ENCODE data around the gene UFL1.
"Not testable (repeated sequence)": the region's sequence is repeated elsewhere in the genome, so short reads cannot be mapped to it uniquely, and the experiment has no call there.

The UFL1 gene
- long read RNA-seq, full-length matches to known transcripts = 54 of 262 reads
- long read RNA-seq, partial matches to known transcripts = 184 of 262 reads
- long read RNA-seq, other reads (novel, unspliced or antisense) = 24 of 262 reads

DNA sequence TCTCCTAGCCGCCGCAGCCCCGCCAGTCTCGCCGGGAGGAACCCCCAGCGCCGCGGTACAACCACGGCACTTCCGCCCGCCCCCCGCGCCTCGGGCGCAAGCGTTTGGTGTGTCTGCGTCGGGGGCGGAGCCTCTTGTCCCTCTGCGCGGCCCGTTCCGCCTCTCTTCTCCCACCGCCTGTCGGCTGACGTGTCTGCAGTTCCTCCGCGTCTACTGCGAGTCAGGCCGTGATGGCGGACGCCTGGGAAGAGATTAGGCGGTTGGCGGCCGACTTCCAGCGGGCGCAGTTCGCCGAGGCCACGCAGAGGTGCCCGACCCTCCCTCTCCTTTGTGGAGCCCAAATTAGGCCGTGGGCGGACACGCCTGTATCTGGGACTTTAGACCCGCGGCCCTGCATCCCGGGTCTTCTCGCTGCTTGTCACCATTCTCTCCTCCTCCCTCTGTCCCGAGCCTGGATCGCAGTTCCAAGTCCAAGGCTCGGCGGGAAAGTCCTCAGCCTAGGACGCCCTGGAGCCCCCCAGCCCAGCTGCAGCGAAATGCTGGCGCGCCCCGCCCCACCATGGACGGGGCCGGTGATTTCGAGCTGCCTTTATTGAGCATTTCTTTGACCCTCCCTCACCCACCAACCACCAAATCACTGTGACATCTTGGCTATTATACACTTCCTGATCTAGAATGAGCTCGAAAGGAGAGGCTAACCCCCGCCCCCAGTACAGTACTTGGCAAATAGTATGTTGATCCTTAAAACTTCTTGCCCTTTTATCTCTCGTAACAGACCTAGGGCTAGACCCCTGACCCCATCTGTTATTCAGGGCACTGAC, at the start of gene UFL1:
TSS of gene UFL1 (plus strand) at position 163 of the 821 bp plus-strand sequence. CDS start at position 231, 68 bp downstream.
- no peak for TF ChIP-seq CTCF (IDR thresholded peaks at IDR 0.05; ENCODE audit: insufficient read depth, low read length)
- TF ChIP-seq POLR2AphosphoS5 (IDR thresholded peaks at IDR 0.05; ENCODE audit: low read depth) = peak; percentile 98
- peak; percentile 78 for TF ChIP-seq SPI1 (IDR thresholded peaks at IDR 0.05; ENCODE audit: borderline replicate concordance, low read depth)
- TF ChIP-seq REST (IDR thresholded peaks at IDR 0.05; ENCODE audit: insufficient replicate concordance, low read depth) = peak; percentile 71
- TF ChIP-seq GABPA (IDR thresholded peaks at IDR 0.05; ENCODE audit: low read depth) = no peak
- Histone ChIP-seq H3K27ac (replicated peaks) (peak within 1 kb of the TSS; percentile 85), H3K4me3 (replicated peaks; ENCODE audit: insufficient read depth, low read length) (peak within 1 kb of the TSS; percentile 81), H3K27me3 (ENCODE audit: insufficient read depth, poor library complexity, severe bottlenecking) (no peaks in the 10 kb centered on the region)
- peak; percentile 50 to 93 for DNase-seq (ENCODE audit: low read depth in 1 of 2, low spot score in 1 of 2)

- not testable (repeated sequence) for H3K27me3 ChIP-seq (ENCODE audit: insufficient read depth, poor library complexity, severe bottlenecking); H3K4me3 ChIP-seq (replicated peaks; ENCODE audit: insufficient read depth, low read length); DNase-seq (ENCODE audit: low read depth in 1 of 2, low spot score in 1 of 2); H3K27ac ChIP-seq (replicated peaks)
Measured at GRCh38 chr6:96472291-96472690, 49.3 kb upstream of the UFL1 start.

DNA sequence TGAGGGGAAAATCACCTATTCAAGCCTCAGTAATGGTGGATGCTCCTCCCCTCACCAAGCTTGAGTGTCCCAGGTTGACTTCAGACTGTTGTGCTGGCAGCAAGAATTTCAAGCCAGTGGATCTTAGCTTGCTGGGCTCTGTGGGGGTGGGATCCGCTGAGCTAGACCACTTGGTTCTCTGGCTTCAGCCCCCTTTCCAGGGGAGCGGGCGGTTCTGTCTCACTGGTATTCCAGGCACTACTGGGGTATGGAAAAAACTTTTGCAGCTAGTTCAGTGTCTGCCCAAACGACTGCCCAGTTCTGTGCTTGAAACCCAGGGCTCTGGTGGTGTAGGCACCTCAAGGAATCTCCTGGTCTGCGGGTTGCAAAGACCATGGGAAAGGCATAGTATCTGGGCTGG, 42.9 kb upstream of the UFL1 start:
- H3K4me3 ChIP-seq (replicated peaks; ENCODE audit: insufficient read depth, low read length) = no peak overlapping the region
- H3K27ac ChIP-seq (replicated peaks) = no peak overlapping the region
- H3K27me3 ChIP-seq (ENCODE audit: insufficient read depth, poor library complexity, severe bottlenecking) = peaks cover 4% of the 10 kb centered on the region
- no peak for TF ChIP-seq REST (IDR thresholded peaks at IDR 0.05; ENCODE audit: insufficient replicate concordance, low read depth)
- TF ChIP-seq CTCF (IDR thresholded peaks at IDR 0.05; ENCODE audit: insufficient read depth, low read length) = no peak
- TF ChIP-seq POLR2AphosphoS5 (IDR thresholded peaks at IDR 0.05; ENCODE audit: low read depth) = no peak
- TF ChIP-seq GABPA (IDR thresholded peaks at IDR 0.05; ENCODE audit: low read depth) = no peak
- no peak for TF ChIP-seq SPI1 (IDR thresholded peaks at IDR 0.05; ENCODE audit: borderline replicate concordance, low read depth)
- DNase-seq (ENCODE audit: low read depth in 1 of 2, low spot score in 1 of 2) = no peak

DNA sequence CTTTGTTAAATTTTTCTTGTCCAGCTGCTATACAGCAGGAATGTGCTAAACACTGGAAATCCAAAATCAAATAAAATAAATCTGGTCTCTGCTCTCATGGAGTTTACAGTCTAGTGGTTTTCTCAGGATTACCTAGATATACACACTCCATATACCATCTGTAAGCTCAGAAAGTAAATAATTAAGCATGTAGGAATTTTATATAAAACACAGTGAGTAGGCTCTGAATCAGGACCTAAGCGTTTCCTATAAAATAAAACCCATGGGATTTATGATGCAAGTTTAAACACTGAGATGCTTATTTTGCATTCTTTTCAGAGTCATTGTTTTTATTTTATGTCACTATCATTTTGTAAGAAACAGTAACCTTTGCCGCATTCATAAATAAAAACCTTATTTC, 29.7 kb upstream of the UFL1 start:
- Histone ChIP-seq H3K4me3 (replicated peaks; ENCODE audit: insufficient read depth, low read length) (no peak overlapping the region), H3K27ac (replicated peaks) (no peak overlapping the region), H3K27me3 (ENCODE audit: insufficient read depth, poor library complexity, severe bottlenecking) (no peaks in the 10 kb centered on the region)
- DNase-seq (ENCODE audit: low read depth in 1 of 2, low spot score in 1 of 2) = no peak
- TF ChIP-seq GABPA (IDR thresholded peaks at IDR 0.05; ENCODE audit: low read depth) = no peak
- TF ChIP-seq SPI1 (IDR thresholded peaks at IDR 0.05; ENCODE audit: borderline replicate concordance, low read depth) = no peak
- TF ChIP-seq POLR2AphosphoS5 (IDR thresholded peaks at IDR 0.05; ENCODE audit: low read depth) = no peak
- TF ChIP-seq REST (IDR thresholded peaks at IDR 0.05; ENCODE audit: insufficient replicate concordance, low read depth) = no peak
- TF ChIP-seq CTCF (IDR thresholded peaks at IDR 0.05; ENCODE audit: insufficient read depth, low read length) = no peak
